BJ (cell line): Measurements from ENCODE around the gene CYP2S1. TPM values are rescaled to one million over a fixed set of nuclear protein-coding genes. Genes with fewer than 3 reads are reported as not detected.

Experiments
- CTCF ChIA-PET: fragments of 350-600 bp; formaldehyde crosslinking; extraction: SDS; loops from one replicate; lab custom pipeline; 2021; ENCODE audit warnings: antibody characterized with exemption, inconsistent platforms; lab: Yijun Ruan, JAX
- POLR2A ChIA-PET: fragments of 300-600 bp; sonication (Branson Sonifier 250); formaldehyde crosslinking; extraction: SDS; loops from one replicate; lab custom pipeline; 2021; ENCODE audit warnings: antibody characterized with exemption; lab: Charles Lee
- DNase-seq: peaks from one replicate; pipeline ENCODE4 v3.0.0-alpha.2; 2011; ENCODE audit warnings: low read depth
- H3K27me3 ChIP-seq: 2 replicates; pipeline ENCODE4 v1.6.0; 2011; ENCODE audit warnings: low read length; ENCODE audit not compliant: control insufficient read depth, insufficient read depth
- H3K36me3 ChIP-seq: 2 replicates; pipeline ENCODE4 v1.5.1; 2011; ENCODE audit warnings: low read length; ENCODE audit not compliant: control insufficient read depth, insufficient read depth
- H3K4me3 ChIP-seq: 2 replicates; pipeline ENCODE4 v1.5.1; 2011; ENCODE audit warnings: low read depth, mild to moderate bottlenecking, control low read depth, low read length
- CTCF ChIP-seq: IDR thresholded peaks from 2 replicates; pipeline ENCODE4 v1.5.1; 2011; ENCODE audit warnings: low read depth, mild to moderate bottlenecking, control low read depth, inconsistent platforms, low read length, moderate library complexity; ENCODE audit not compliant: insufficient read depth
- polyA plus RNA-seq: library from polyadenylated mRNA; depleted of rRNA; stranded (reverse); fragments of >200 nt; gene quantifications from 2 replicates; pipeline ENCODE4 v1.2.3, GENCODE V29; 2011

The CYP2S1 gene
- polyA plus RNA-seq, 1 experiment: 0.27 TPM

DNA sequence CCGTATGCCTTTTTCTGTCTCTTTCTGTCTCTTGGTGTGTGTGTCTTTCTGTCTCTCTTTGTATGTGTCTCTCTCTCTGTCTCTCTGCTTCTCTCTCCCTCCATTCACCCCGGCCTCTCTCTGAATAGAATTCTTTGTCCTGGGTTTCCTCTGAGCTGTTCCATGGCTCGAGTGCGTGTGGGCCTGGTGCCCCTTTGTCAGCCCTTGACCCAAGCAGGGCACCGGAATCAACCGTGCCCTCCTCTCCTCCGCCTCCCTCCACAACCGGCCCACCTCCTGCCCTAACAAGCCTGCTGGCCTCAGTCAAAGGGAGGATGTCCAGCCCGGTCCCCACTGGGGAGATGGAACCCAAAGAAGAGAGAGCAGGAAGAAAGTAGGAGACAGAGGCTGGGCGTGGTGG lies 29.2 kb downstream of the CYP2S1 start:
- Histone ChIP-seq H3K27me3 (no peaks in the 10 kb centered on the region), H3K4me3 (no peak overlapping the region), H3K36me3 (peaks cover 26% of the 10 kb centered on the region)
- ChIA-PET POLR2A (interaction anchor here (0.6 kb wide), 1 partner anchor 102 kb away, joined by 4 read pairs; no protein-coding TSS in a partner anchor), CTCF (interaction anchor here (0.9 kb wide), 1 partner anchor 18 kb away, joined by 4 read pairs; no protein-coding TSS in a partner anchor)
- no peak for TF ChIP-seq CTCF
- no peak for DNase-seq

GRCh38 chr19:41223431-41224234 lies 30.6 kb downstream of the CYP2S1 start:
- peaks cover 28% of the 10 kb centered on the region for H3K36me3 ChIP-seq
- ChIA-PET CTCF (interaction anchor here (1.0 to 4.1 kb wide), 5 partner anchors 18 to 85 kb away, joined by 3 to 27 read pairs (median 6); partner anchors contain the start of gene HNRNPUL1), POLR2A (no interaction called here)
- peak; percentile 71 for DNase-seq
- H3K27me3 ChIP-seq: no peaks in the 10 kb centered on the region
- no peak for TF ChIP-seq CTCF
- peak overlapping the region; percentile 11; the same call in 1 of the 2 replicates for H3K4me3 ChIP-seq

- Histone ChIP-seq H3K27me3 (no peaks in the 10 kb centered on the region), H3K4me3 (no peak overlapping the region), H3K36me3 (peaks cover 28% of the 10 kb centered on the region)
- DNase-seq: no peak
- TF ChIP-seq CTCF: no peak
- ChIA-PET CTCF (interaction anchor here (1.2 to 4.1 kb wide), 3 partner anchors 19 to 84 kb away, joined by 6 to 27 read pairs (median 11); partner anchors contain the start of gene HNRNPUL1), POLR2A (no interaction called here)
These were observed 31.6 kb downstream of the CYP2S1 start for GRCh38 chr19:41224632-41225031.

DNA sequence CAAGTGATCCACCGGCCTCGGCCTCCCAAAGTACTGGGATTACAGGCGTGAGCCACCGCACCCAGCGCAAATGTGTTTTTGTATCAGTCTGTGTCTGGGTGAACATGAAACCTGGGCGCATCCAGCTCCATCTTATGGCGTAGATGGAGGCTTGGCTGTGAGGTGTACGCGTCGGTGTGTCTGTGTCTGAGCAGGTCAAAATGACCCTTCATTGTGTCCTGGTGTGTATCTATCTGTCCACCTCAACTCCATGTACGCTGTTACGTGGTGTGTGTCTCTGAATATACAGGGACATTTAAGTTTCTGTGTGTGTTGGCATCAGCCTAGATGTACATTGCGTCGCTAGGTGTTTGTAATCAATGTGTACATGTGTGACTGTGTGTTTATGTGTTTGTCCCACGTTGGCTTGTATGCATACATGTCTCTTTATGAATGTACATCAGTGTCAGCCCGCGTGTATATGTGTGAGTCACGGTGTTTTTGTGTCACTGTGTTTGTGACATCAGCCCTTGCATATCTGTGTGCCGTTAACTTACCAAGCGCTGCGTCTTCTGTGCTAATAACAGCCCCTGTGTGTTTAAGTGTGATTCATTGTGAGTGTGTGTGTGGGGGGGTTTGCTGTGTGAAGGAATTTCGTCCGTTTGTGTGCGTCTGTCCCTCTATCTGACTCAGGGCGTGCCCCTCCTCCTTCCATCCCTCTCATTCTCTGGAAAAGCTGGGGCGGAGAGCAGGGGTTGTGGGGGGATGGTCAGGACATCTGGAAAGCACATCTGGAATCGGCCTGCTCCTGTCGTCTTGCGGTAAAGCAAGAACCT lies 32.4 kb downstream of the CYP2S1 start:
- H3K4me3 ChIP-seq: peak overlapping the region; percentile 31
- POLR2A ChIA-PET: interaction anchor here (0.7 to 0.8 kb wide), 2 partner anchors 448 to 943 kb away, joined by 3 to 4 read pairs; no protein-coding TSS in a partner anchor
- peaks cover 28% of the 10 kb centered on the region for H3K36me3 ChIP-seq
- peak; percentile 98 for DNase-seq
- CTCF ChIA-PET: interaction anchor here (1.0 to 4.1 kb wide), 4 partner anchors 11 to 38 kb away, joined by 4 to 27 read pairs (median 8); partner anchors contain the start of gene HNRNPUL1
- TF ChIP-seq CTCF: no peak
- H3K27me3 ChIP-seq: no peaks in the 10 kb centered on the region
